Upper lobe of left lung (tissue), 4 donors: ENCODE results near the gene BLCAP.

Source experiments
- CTCF ChIP-seq, 6 experiments: fragments of 450-650 bp in 4 of 6; fragments of 200-600 bp in 2 of 6; sonication (generic) in 2 of 6; IDR thresholded peaks; one replicate each; pipeline ENCODE4 v1.5.1; 2016 to 2019; ENCODE audit warnings: antibody characterized with exemption in 6 of 6
- EP300 ChIP-seq, 4 donors: sonication (generic); formaldehyde crosslinking; IDR thresholded peaks; one replicate each; pipeline ENCODE4 v1.5.1; 2017; ENCODE audit warnings: antibody characterized with exemption in 4 of 4, control low read depth in 2 of 4
- POLR2A ChIP-seq, 4 donors: fragments of 450-650 bp; IDR thresholded peaks; one replicate each; pipeline ENCODE4 v1.5.1; 2016 to 2017; ENCODE audit warnings: antibody characterized with exemption in 4 of 4, mild to moderate bottlenecking in 2 of 4

GRCh38 chr20:37511610-37512275 lies 15.9 kb downstream of the BLCAP start:
- TF ChIP-seq CTCF (IDR thresholded peaks at IDR 0.05) (no peak), POLR2A (IDR thresholded peaks at IDR 0.05) (no peak), EP300 (IDR thresholded peaks at IDR 0.05) (no peak)
